Measurements from ENCODE around the gene PCDHA1.
"Not testable (repeated sequence)": the region's sequence is repeated elsewhere in the genome, so short reads cannot be mapped to it uniquely, and the experiment has no call there.

Gene PCDHA1

DNA sequence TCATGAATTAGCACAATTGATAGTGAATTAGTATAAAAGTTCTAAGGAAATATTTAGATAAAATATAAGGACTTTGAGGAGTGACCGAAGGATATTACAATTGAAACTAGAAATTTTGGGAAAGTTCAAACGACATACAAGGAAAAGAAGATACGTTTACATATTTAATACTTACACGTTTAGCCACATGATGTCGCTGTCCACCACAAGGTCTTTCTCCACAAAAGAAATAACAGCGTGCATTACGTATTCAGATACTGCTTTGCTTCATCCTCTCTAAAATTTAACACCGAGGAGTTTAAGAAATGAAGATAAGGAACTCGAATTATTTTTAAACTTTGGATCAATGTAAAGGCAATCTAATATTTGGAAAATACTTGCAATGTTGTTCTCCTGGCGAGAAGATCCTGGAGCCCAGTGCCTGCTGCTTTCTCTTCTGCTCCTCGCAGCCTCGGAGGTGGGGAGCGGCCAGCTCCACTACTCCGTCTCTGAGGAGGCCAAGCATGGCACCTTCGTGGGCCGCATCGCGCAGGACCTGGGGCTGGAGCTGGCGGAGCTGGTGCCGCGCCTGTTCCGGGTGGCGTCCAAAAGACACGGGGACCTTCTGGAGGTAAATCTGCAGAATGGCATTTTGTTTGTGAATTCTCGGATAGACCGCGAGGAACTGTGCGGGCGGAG lies 15.0 kb downstream of the PCDHA1 start, which contains the start of gene PCDHA3:
PCDHA3 (plus strand) TSS at position 242 of the 678 bp plus-strand sequence.
- no peak for DNase-seq (ENCODE audit: low spot score)
- in situ Hi-C loops (cut with MboI; ENCODE audit: low pct_unique_long_range_greater_than_20kb, low sequenced_read_pairs, unreplicated experiment) = no loop called here
- TF ChIP-seq, protein P1, sequence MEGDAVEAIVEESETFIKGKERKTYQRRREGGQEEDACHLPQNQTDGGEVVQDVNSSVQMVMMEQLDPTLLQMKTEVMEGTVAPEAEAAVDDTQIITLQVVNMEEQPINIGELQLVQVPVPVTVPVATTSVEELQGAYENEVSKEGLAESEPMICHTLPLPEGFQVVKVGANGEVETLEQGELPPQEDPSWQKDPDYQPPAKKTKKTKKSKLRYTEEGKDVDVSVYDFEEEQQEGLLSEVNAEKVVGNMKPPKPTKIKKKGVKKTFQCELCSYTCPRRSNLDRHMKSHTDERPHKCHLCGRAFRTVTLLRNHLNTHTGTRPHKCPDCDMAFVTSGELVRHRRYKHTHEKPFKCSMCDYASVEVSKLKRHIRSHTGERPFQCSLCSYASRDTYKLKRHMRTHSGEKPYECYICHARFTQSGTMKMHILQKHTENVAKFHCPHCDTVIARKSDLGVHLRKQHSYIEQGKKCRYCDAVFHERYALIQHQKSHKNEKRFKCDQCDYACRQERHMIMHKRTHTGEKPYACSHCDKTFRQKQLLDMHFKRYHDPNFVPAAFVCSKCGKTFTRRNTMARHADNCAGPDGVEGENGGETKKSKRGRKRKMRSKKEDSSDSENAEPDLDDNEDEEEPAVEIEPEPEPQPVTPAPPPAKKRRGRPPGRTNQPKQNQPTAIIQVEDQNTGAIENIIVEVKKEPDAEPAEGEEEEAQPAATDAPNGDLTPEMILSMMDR (IDR thresholded peaks at IDR 0.05; ENCODE audit: extremely low read depth, insufficient read depth, missing control alignments) = no peak

DNA sequence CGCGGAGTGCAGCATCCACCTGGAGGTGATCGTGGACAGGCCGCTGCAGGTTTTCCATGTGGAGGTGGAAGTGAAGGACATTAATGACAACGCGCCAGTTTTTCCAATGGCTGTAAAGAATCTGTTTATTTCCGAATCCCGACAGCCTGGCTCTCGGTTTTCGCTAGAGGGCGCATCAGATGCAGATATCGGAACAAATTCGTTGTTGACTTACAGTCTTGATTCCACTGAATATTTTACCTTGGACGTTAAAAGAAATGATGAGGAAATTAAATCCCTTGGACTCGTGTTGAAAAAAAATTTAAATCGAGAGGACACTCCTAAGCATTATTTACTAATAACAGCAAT lies 15.5 kb downstream of the PCDHA1 start:
- DNase-seq (ENCODE audit: low spot score) = no peak
- TF ChIP-seq, protein P1 (IDR thresholded peaks at IDR 0.05; ENCODE audit: extremely low read depth, insufficient read depth, missing control alignments) = peak; percentile 11
- in situ Hi-C loops (cut with MboI; ENCODE audit: low pct_unique_long_range_greater_than_20kb, low sequenced_read_pairs, unreplicated experiment) = no loop called here

DNA sequence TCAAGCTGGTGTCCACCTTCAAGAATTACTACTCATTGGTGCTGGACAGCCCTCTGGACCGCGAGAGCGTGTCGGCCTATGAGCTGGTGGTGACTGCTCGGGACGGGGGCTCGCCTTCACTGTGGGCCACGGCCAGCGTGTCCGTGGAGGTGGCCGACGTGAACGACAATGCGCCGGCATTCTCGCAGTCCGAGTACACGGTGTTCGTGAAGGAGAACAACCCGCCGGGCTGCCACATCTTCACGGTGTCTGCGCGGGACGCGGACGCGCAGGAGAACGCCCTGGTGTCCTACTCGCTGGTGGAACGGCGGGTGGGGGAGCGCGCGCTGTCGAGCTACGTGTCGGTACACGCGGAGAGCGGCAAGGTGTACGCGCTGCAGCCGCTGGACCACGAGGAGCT lies 16.4 kb downstream of the PCDHA1 start:
- DNase-seq (ENCODE audit: low spot score); in situ Hi-C loops (cut with MboI; ENCODE audit: low pct_unique_long_range_greater_than_20kb, low sequenced_read_pairs, unreplicated experiment): not testable (repeated sequence)

DNA sequence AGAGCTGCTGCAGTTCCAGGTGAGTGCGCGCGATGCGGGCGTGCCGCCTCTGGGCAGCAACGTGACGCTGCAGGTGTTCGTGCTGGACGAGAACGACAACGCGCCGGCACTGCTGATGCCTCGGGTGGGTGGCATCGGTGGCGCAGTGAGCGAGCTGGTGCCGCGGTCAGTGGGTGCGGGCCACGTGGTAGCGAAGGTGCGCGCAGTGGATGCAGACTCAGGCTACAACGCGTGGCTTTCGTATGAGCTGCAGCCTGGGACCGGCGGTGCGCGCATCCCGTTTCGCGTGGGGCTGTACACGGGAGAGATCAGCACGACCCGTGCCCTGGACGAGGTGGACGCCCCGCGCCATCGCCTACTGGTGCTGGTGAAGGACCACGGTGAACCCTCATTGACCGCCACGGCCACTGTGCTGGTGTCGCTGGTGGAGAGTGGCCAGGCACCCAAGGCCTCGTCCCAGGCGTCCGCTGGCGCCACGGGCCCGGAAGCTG lies 16.9 kb downstream of the PCDHA1 start:
- DNase-seq (ENCODE audit: low spot score) = no peak
- in situ Hi-C loops (cut with MboI; ENCODE audit: low pct_unique_long_range_greater_than_20kb, low sequenced_read_pairs, unreplicated experiment) = no loop called here

DNA sequence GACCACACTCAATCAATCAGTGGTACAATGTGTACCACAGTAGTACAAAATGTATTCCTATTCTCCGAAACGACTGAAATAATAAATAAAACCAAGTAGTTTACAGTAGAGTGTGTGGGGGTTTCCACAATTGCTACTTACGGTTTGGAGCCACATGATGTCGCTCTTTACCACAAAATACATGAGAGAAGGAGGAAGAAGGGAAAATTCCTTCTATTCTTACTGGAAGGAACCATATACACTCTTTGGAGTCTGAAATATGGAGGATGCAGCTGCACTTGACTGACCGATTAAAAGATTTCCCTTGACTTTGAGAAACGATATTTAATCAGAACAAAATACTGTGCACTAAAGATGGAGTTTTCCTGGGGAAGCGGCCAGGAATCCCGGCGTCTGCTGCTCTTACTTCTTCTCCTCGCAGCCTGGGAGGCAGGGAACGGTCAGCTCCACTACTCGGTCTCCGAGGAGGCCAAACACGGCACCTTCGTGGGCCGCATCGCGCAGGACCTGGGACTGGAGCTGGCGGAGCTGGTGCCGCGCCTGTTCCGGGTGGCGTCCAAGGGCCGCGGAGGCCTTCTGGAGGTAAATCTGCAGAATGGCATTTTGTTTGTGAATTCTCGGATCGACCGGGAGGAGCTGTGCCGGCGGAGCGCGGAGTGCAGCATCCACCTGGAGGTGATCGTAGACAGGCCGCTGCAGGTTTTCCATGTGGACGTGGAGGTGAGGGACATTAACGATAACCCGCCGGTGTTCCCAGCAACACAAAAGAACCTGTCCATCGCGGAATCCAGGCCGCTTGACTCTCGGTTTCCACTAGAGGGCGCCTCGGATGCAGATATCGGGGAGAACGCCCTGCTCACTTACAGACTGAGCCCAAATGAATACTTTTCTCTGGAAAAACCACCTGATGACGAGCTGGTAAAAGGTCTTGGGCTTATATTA lies 21.2 kb downstream of the PCDHA1 start, which contains the start of gene PCDHA4:
PCDHA4 (plus strand) TSS at position 235 of the 942 bp plus-strand sequence.
- TF ChIP-seq, protein P1 (IDR thresholded peaks at IDR 0.05; ENCODE audit: extremely low read depth, insufficient read depth, missing control alignments) = peak; percentile 24
- no peak for DNase-seq (ENCODE audit: low spot score)
- in situ Hi-C loops (cut with MboI; ENCODE audit: low pct_unique_long_range_greater_than_20kb, low sequenced_read_pairs, unreplicated experiment) = no loop called here

More for the DNA sequence above, 16.9 kb downstream of the PCDHA1 start:
- TF ChIP-seq, protein P1 (IDR thresholded peaks at IDR 0.05; ENCODE audit: extremely low read depth, insufficient read depth, missing control alignments) = no peak

DNA sequence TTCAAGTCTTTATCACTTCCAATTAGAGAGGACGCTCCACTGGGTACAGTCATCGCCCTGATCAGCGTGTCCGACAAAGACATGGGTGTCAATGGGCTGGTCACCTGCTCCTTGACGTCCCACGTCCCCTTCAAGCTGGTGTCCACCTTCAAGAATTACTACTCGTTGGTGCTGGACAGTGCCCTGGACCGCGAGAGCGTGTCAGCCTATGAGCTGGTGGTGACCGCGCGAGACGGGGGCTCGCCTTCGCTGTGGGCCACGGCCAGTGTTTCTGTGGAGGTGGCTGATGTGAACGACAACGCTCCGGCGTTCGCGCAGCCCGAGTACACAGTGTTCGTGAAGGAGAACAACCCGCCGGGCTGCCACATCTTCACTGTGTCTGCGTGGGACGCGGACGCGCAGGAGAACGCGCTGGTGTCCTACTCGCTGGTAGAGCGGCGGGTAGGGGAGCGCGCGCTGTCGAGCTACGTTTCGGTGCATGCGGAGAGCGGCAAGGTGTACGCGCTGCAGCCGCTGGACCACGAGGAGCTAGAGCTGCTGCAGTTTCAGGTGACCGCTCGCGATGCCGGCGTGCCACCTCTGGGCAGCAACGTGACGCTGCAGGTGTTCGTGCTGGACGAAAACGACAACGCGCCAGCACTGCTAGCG lies 22.4 kb downstream of the PCDHA1 start:
- DNase-seq (ENCODE audit: low spot score); in situ Hi-C loops (cut with MboI; ENCODE audit: low pct_unique_long_range_greater_than_20kb, low sequenced_read_pairs, unreplicated experiment): not testable (repeated sequence)

DNA sequence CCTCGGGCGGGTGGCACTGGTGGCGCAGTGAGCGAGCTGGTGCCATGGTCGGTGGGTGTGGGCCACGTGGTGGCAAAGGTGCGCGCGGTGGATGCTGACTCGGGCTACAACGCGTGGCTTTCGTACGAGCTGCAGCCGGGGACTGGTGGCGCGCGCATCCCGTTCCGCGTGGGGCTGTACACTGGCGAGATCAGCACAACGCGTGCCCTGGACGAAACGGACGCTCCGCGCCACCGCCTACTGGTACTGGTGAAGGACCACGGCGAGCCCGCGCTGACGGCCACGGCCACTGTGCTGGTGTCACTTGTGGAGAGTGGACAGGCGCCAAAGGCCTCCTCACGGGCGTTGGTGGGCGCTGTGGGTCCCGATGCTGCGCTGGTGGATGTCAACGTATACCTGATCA lies 22.9 kb downstream of the PCDHA1 start:
- in situ Hi-C loops (cut with MboI; ENCODE audit: low pct_unique_long_range_greater_than_20kb, low sequenced_read_pairs, unreplicated experiment) = no loop called here
- no peak for DNase-seq (ENCODE audit: low spot score)
- TF ChIP-seq, protein P1 (IDR thresholded peaks at IDR 0.05; ENCODE audit: extremely low read depth, insufficient read depth, missing control alignments) = no peak

All from GM13977 (cell line).